ENCODE data around the gene ARHGAP26. TPM values are rescaled to one million over a fixed set of nuclear protein-coding genes. Genes with fewer than 3 reads are reported as not detected.

ARHGAP26 gene
- total RNA-seq, 1 experiment from 2014 or later = 11.8 TPM

DNA sequence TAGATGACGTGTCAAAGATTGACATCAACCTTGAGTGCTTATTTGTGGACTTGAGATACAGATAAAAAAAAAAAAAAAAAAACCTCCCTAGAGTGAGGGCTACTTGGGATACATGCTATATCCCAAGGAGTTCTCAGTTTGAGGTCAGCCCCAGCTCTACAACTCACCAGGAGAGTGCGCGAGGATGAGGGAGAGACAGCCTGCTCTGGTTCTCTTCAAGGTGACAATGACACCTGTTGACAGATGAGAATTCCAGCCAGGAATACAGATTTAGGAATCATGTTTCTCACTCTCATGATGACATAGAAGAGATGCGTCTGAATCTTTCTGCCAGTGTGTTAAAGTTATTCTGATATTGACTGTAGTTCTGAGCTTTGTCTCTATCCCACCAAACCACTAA is 24.9 kb upstream of the ARHGAP26 start:
- no peak for DNase-seq (ENCODE audit: low read depth, low spot score)
- in situ Hi-C loops (cut with HindIII; ENCODE audit: low pct_unique_long_range_greater_than_20kb, low sequenced_read_pairs) = loop anchor here (25.0 kb wide), 1 partner anchor 142 kb away; no protein-coding TSS in a partner anchor

DNA sequence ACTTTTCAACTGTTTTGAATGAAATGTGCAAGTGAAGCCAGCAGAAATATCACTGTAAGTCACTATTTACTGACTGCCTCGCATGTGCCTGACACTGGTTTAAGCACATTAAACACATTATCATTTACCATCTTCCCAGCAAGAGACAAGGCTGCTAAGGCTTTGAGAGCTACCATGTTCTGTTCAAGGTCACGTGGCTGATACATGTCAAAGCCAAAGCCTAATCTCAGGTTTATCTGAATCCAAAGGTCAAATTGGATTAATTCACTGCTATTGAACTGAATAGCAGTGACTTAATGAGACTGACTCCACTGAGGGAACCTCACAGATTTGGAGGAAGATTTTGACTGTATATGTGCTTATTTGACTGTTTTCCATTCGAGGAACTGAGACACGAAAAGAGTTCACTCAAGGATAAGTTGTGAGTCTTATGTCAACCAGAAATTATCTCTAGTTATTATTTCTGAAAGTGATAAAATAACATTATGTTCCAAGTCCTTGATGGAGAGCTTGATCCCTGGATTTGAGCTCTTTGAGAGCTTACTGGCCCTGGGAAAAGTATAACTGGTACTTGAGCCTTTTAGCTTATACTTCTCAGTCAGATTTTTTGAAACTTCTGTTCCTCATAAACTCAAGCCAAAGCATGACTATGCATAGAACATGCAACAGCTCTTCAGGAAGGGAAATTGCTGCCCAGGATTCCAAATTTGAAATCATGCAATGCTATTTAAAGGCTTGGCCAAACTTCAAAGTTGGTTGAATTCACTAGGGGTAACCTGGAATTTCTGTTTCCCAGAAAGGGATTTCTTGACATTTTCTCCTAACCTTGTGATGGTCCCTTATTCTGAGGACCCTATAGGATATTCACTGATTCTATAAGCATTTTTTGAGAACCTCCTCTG is 23.4 kb upstream of the ARHGAP26 start:
- in situ Hi-C loops (cut with HindIII; ENCODE audit: low pct_unique_long_range_greater_than_20kb, low sequenced_read_pairs) = loop anchor here (25.0 kb wide), 1 partner anchor 141 kb away; no protein-coding TSS in a partner anchor
- no peak for DNase-seq (ENCODE audit: low read depth, low spot score)

DNA sequence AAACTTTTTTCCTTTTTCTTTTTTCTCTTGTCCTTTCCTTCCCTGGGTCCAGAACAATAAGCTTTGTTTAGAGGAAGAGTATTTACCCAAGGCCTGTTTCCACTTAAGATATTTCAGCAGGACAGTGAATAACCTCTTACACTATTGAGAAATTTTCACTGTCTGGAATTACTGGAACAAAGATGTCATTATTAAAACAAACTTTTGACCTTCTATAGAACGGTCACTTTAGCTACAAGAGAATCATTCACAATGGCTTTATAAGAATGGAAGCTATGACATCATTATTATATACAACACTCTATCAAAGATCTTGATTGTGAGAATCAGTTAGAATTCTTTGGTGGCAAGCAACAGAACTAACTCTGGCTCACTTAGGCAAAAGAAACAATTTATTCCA is 22.0 kb upstream of the ARHGAP26 start:
- in situ Hi-C loops (cut with HindIII; ENCODE audit: low pct_unique_long_range_greater_than_20kb, low sequenced_read_pairs) = loop anchor here (25.0 kb wide), 1 partner anchor 139 kb away; no protein-coding TSS in a partner anchor
- DNase-seq (ENCODE audit: low read depth, low spot score) = peak; percentile 92

- peak; percentile 63 for DNase-seq (ENCODE audit: low read depth, low spot score)
- in situ Hi-C loops (cut with HindIII; ENCODE audit: low pct_unique_long_range_greater_than_20kb, low sequenced_read_pairs) = loop anchor here (25.0 kb wide), 1 partner anchor 139 kb away; no protein-coding TSS in a partner anchor
These were observed 21.5 kb upstream of the ARHGAP26 start for GRCh38 chr5:142748568-142749249.

DNA sequence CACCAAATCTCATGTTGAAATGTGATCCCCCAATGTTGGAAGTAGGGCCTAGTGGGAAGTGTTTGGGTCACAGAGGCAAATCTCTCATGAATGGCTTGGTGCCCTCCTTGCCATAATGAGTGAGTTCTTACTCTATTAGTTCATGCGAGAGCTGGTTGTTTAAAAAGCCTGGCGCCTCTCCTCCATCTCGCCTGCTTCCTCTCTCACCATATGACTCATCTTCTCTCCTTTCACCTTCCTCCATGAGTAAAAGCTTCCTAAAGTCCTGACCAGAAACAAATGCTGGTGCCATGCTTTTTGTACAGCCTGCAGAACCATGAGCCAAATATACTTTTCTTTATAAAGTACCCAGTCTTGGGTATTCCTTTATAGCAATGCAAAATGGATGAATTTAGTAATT is 20.9 kb upstream of the ARHGAP26 start:
- in situ Hi-C loops (cut with HindIII; ENCODE audit: low pct_unique_long_range_greater_than_20kb, low sequenced_read_pairs) = loop anchor here (25.0 kb wide), 1 partner anchor 138 kb away; no protein-coding TSS in a partner anchor
- DNase-seq (ENCODE audit: low read depth, low spot score) = no peak

- in situ Hi-C loops (cut with HindIII; ENCODE audit: low pct_unique_long_range_greater_than_20kb, low sequenced_read_pairs) = no loop called here
- no peak for DNase-seq (ENCODE audit: low read depth, low spot score)
These were observed 17.0 kb upstream of the ARHGAP26 start for GRCh38 chr5:142753116-142753631.

GRCh38 chr5:142754031-142754430 is 16.1 kb upstream of the ARHGAP26 start:
- in situ Hi-C loops (cut with HindIII; ENCODE audit: low pct_unique_long_range_greater_than_20kb, low sequenced_read_pairs) = no loop called here
- no peak for DNase-seq (ENCODE audit: low read depth, low spot score)

DNA sequence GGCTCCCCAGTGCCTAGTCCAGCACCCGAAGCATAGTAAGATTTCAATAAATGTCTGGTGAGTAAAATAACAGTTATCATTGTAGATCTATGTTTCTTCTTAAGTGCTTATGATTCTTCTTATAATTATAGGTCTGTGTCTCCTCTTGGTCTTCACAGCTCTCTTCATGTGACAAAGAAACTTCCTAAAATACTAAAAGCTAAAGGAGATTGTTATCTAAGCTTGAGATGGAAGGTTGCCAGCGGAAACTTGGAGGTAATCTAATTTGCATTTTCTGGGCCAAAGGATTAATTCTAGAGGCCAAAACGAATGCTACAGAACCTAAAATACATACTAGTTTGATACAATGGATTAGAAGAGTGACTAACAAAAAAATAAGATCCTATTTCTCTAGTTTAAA is 13.6 kb upstream of the ARHGAP26 start:
- no peak for DNase-seq (ENCODE audit: low read depth, low spot score)
- in situ Hi-C loops (cut with HindIII; ENCODE audit: low pct_unique_long_range_greater_than_20kb, low sequenced_read_pairs) = no loop called here

DNA sequence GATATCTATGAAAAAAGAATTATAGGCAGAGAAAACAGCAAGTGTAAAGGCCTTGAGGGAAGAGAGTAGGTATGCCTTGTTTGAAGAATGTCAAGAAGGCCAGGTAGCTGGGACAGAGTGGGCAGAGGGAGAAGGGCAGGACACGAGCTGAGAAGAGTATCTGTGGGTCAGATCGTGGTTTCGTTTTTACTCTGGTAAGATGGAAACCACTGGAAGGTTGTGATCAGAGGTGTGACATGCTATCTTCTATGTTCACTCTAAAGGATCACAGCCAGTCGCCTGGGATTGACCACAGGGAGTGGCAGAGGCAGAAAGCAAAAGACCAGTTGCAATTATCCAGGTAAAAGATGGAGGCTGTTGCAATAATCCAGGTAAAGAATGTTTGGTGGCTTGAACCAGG is 12.6 kb upstream of the ARHGAP26 start:
- in situ Hi-C loops (cut with HindIII; ENCODE audit: low pct_unique_long_range_greater_than_20kb, low sequenced_read_pairs) = no loop called here

DNA sequence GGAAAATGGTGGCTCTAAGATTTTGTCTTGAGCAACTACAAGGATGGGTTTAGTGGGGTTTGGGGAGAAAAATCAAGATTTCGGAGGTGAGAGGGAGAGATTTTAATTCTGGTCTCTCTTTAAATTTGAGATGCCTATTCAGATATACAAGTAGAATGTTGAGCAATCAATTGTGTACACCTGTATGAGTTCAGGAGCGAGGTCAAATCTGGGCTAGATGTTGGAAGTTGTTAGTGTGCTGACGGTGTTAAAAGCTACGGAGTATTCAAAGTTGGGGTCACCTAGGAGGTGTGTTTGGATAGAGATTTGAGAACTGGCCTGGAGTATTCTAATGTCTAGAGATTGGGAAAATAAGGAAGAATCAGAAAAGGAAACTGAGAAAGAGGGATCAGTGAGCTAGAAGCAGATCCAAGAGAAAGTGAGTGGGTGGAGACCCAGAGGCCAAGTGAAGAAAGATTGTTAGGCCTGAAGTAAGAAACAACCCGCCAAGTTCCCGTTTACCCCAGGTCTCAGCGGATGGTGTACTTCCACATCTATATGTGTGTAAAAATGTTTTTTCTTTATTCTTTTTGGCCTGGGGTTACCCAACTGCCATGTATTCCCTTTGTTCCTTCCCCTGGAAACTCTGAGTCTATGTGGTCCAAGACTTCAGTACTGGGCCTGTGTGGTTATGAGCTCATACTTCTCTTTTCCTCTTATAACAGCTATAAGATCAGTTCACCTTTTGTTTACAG is 11.9 kb upstream of the ARHGAP26 start:
- in situ Hi-C loops (cut with HindIII; ENCODE audit: low pct_unique_long_range_greater_than_20kb, low sequenced_read_pairs) = no loop called here
- DNase-seq (ENCODE audit: low read depth, low spot score) = no peak

More for the DNA sequence above, 12.6 kb upstream of the ARHGAP26 start:
- no peak for DNase-seq (ENCODE audit: low read depth, low spot score)

- in situ Hi-C loops (cut with HindIII; ENCODE audit: low pct_unique_long_range_greater_than_20kb, low sequenced_read_pairs) = no loop called here
- no peak for DNase-seq (ENCODE audit: low read depth, low spot score)
These were observed 11.4 kb upstream of the ARHGAP26 start for GRCh38 chr5:142758796-142759145.

DNA sequence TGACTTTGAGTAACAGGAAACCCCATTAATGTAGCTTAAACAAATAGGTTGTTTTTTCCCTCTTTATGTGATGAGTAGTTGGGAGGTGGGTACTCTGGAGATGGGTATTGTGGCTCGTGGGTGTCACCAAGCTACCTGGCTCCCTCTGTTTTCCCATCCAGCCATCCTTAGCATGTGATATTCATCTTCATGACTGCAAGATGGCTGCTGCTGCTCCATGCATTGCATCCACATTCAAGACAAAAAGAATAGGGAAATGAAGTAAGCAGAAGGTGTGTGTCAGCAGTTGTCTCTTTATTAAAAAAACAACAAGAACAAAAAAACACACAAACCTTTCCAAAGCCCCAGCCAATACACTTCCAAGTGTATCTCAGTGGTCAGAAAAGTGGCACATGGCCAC is 6.5 kb upstream of the ARHGAP26 start:
- in situ Hi-C loops (cut with HindIII; ENCODE audit: low pct_unique_long_range_greater_than_20kb, low sequenced_read_pairs) = no loop called here
- DNase-seq (ENCODE audit: low read depth, low spot score) = no peak

DNA sequence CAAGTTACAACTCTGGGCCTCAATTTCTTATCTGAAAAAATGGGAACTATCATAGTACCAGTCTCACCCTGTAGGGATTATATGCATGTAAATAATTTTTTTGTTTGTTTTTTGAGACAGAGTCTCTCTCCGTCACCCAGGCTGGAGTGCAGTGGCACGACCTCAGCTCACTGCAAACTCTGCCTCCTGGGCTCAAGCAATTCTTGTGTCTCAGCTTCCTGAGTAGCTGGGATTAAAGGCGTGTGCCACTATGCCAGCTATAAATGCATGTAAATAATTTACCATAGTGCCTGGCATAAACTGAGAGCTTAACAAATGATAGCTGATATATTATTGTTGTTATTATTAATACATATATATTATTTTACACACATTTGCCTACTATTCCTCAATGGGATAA is 3.0 kb upstream of the ARHGAP26 start:
- no peak for DNase-seq (ENCODE audit: low read depth, low spot score)
- in situ Hi-C loops (cut with HindIII; ENCODE audit: low pct_unique_long_range_greater_than_20kb, low sequenced_read_pairs) = no loop called here

- DNase-seq (ENCODE audit: low read depth, low spot score) = no peak
- in situ Hi-C loops (cut with HindIII; ENCODE audit: low pct_unique_long_range_greater_than_20kb, low sequenced_read_pairs) = no loop called here
These were observed 2.3 kb upstream of the ARHGAP26 start for GRCh38 chr5:142767911-142768310.

GRCh38 chr5:142769251-142769792 is 855 bp upstream of the ARHGAP26 start:
- in situ Hi-C loops (cut with HindIII; ENCODE audit: low pct_unique_long_range_greater_than_20kb, low sequenced_read_pairs) = no loop called here

GRCh38 chr5:142770650-142771609 is 753 bp downstream of the ARHGAP26 start:
- in situ Hi-C loops (cut with HindIII; ENCODE audit: low pct_unique_long_range_greater_than_20kb, low sequenced_read_pairs) = no loop called here
- peak; percentile 33 for DNase-seq (ENCODE audit: low read depth, low spot score)

More at GRCh38 chr5:142769251-142769792, 855 bp upstream of the ARHGAP26 start:
- DNase-seq (ENCODE audit: low read depth, low spot score) = no peak

Data from SK-MEL-5 (cell line).